WTC11 (cell line): ENCODE measurements around the gene KCNH6.

Source experiments
- CBFB ChIP-seq: sonication (generic); formaldehyde crosslinking; IDR thresholded peaks from 2 replicates; pipeline ENCODE4 v1.8.1; 2022; ENCODE audit warnings: mild to moderate bottlenecking, low read depth, missing genetic modification reagents
- GABPB1 ChIP-seq: sonication (generic); formaldehyde crosslinking; IDR thresholded peaks from 2 replicates; pipeline ENCODE4 v1.8.1; 2023; ENCODE audit warnings: mild to moderate bottlenecking, missing genetic modification reagents
- NFYB ChIP-seq: sonication (generic); formaldehyde crosslinking; conservative IDR thresholded peaks from 2 replicates; pipeline ENCODE4 v1.8.0; 2022; ENCODE audit warnings: low read depth, missing genetic modification reagents
- NR1H2 ChIP-seq: sonication (generic); formaldehyde crosslinking; IDR thresholded peaks from 2 replicates; pipeline ENCODE4 v1.9.0; 2021; ENCODE audit warnings: mild to moderate bottlenecking, moderate library complexity, missing genetic modification reagents
- SMAD4 ChIP-seq: sonication (generic); formaldehyde crosslinking; IDR thresholded peaks from 2 replicates; pipeline ENCODE4 v1.8.0; 2022; ENCODE audit warnings: mild to moderate bottlenecking, missing genetic modification reagents
- TCF7 ChIP-seq: sonication (generic); formaldehyde crosslinking; IDR thresholded peaks from 2 replicates; pipeline ENCODE4 v1.8.0; 2022; ENCODE audit warnings: mild to moderate bottlenecking, low read depth, missing genetic modification reagents, moderate library complexity
- TEAD4 ChIP-seq: sonication (generic); formaldehyde crosslinking; IDR thresholded peaks from 2 replicates; pipeline ENCODE4 v1.8.0; 2022; ENCODE audit warnings: mild to moderate bottlenecking, missing genetic modification reagents
- ZNF121 ChIP-seq: sonication (generic); formaldehyde crosslinking; IDR thresholded peaks from 2 replicates; pipeline ENCODE4 v1.8.0; 2023; ENCODE audit warnings: missing genetic modification reagents
- ZNF138 ChIP-seq: sonication (generic); formaldehyde crosslinking; conservative IDR thresholded peaks from 2 replicates; pipeline ENCODE4 v1.8.1; 2022; ENCODE audit warnings: mild to moderate bottlenecking, moderate library complexity, missing genetic modification reagents
- TF ChIP-seq, protein P1 (sequence below): fragments of 200-600 bp; IDR thresholded peaks from 2 replicates; pipeline ENCODE4 v1.8.0; 2022; ENCODE audit warnings: antibody characterized with exemption
- TF ChIP-seq, protein P2 (sequence below): sonication (generic); formaldehyde crosslinking; IDR thresholded peaks from 2 replicates; pipeline ENCODE4 v1.8.1; 2022; ENCODE audit warnings: mild to moderate bottlenecking, moderate library complexity, missing genetic modification reagents
- TF ChIP-seq, protein P3 (sequence below): sonication (generic); formaldehyde crosslinking; IDR thresholded peaks from 2 replicates; pipeline ENCODE4 v1.8.0; 2022; ENCODE audit warnings: mild to moderate bottlenecking, missing genetic modification reagents

DNA sequence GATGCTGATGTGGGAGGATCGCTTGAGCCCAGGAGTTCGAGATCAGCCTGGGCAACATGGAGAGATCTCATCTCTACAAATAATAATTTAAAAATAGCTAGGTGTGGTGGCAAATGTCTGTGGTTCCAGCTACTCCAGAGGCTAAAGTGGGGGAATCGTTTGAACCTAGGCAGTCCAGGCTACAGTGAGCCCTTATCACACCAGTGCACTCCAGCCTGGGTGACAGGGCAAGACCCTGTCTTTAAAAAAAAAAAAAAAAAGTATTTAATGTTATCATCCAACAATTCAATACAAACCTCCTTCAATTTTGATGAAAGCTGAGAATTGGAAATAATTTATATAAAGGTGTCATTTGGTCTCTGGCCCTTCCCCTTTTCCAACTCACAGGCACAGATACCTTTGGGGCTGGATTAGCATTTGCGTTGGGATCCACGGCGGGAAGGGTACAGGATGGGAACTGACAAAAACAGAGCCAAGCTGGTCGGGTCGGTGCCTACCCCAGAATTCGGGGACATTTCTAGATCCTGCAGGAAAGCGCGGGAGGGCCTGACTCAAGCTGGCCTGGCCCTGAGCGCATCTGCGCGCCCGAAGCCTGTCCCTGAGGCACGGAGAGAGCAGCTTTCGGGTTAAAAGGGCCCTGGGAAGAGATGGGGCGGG lies 26.3 kb downstream of the KCNH6 start:
- no peak for TF ChIP-seq TEAD4
- no peak for TF ChIP-seq NR1H2 (CRISPR knock-in tag)
- no peak for TF ChIP-seq NFYB (CRISPR knock-in tag)
- no peak for TF ChIP-seq ZNF121
- TF ChIP-seq, protein P1, sequence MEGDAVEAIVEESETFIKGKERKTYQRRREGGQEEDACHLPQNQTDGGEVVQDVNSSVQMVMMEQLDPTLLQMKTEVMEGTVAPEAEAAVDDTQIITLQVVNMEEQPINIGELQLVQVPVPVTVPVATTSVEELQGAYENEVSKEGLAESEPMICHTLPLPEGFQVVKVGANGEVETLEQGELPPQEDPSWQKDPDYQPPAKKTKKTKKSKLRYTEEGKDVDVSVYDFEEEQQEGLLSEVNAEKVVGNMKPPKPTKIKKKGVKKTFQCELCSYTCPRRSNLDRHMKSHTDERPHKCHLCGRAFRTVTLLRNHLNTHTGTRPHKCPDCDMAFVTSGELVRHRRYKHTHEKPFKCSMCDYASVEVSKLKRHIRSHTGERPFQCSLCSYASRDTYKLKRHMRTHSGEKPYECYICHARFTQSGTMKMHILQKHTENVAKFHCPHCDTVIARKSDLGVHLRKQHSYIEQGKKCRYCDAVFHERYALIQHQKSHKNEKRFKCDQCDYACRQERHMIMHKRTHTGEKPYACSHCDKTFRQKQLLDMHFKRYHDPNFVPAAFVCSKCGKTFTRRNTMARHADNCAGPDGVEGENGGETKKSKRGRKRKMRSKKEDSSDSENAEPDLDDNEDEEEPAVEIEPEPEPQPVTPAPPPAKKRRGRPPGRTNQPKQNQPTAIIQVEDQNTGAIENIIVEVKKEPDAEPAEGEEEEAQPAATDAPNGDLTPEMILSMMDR = no peak
- TF ChIP-seq GABPB1 (CRISPR knock-in tag) = no peak
- TF ChIP-seq CBFB = no peak
- TF ChIP-seq, protein P2, sequence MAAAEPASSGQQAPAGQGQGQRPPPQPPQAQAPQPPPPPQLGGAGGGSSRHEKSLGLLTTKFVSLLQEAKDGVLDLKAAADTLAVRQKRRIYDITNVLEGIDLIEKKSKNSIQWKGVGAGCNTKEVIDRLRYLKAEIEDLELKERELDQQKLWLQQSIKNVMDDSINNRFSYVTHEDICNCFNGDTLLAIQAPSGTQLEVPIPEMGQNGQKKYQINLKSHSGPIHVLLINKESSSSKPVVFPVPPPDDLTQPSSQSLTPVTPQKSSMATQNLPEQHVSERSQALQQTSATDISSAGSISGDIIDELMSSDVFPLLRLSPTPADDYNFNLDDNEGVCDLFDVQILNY (CRISPR knock-in tag) = no peak
- TF ChIP-seq, protein P3, sequence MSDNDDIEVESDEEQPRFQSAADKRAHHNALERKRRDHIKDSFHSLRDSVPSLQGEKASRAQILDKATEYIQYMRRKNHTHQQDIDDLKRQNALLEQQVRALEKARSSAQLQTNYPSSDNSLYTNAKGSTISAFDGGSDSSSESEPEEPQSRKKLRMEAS (CRISPR knock-in tag) = no peak
- no peak for TF ChIP-seq SMAD4 (CRISPR knock-in tag)
- no peak for TF ChIP-seq TCF7 (CRISPR knock-in tag)
- no peak for TF ChIP-seq ZNF138 (CRISPR knock-in tag)
